Stomach (tissue), 9 donors: Measurements from ENCODE around the gene PPP4C. TPM values are rescaled to one million over a fixed set of nuclear protein-coding genes. Genes with fewer than 3 reads are reported as not detected.

Experiments
- DNase-seq, 2 donors: peaks; one replicate each; pipeline versions ENCODE4 v3.0.0 to v3.0.0-alpha.2; 2013 to 2019
- H3K27ac ChIP-seq, 5 donors: fragments of 200-600 bp in 4 of 5; sonication (generic) in 4 of 5; one replicate each; pipeline ENCODE4 v1.5.1; 2013 to 2019; ENCODE audit warnings: mild to moderate bottlenecking in 1 of 5, moderate library complexity in 1 of 5
- H3K27me3 ChIP-seq, 3 donors: fragments of 200-600 bp; sonication (generic); one replicate each; pipeline ENCODE4 v1.5.1; 2017 to 2019; ENCODE audit warnings: mixed run types in 1 of 3
- H3K36me3 ChIP-seq, 4 donors: fragments of 200-600 bp; sonication (generic); 1 replicate in 3 of 4; 2 replicates in 1 of 4; pipeline ENCODE4 v1.5.1; 2016 to 2019
- H3K4me1 ChIP-seq, 4 donors: fragments of 200-600 bp; sonication (generic); one replicate each; pipeline ENCODE4 v1.5.1; 2016 to 2019
- H3K4me3 ChIP-seq, 4 donors: fragments of 200-600 bp; sonication (generic) in 3 of 4; one replicate each; pipeline ENCODE4 v1.5.1; 2016 to 2019; ENCODE audit warnings: mild to moderate bottlenecking in 1 of 4
- H3K9me3 ChIP-seq, 4 donors: fragments of 200-600 bp; sonication (generic); one replicate each; pipeline ENCODE4 v1.5.1; 2016 to 2019
- EP300 ChIP-seq: sonication (generic); formaldehyde crosslinking; IDR thresholded peaks from one replicate; pipeline ENCODE4 v1.6.1; 2017; ENCODE audit warnings: antibody characterized with exemption
- POLR2A ChIP-seq, 4 donors: fragments of 450-650 bp; IDR thresholded peaks; one replicate each; pipeline ENCODE4 v1.6.1; 2016; ENCODE audit warnings: antibody characterized with exemption in 4 of 4, control low read depth in 2 of 4, mild to moderate bottlenecking in 1 of 4, moderate library complexity in 1 of 4
- POLR2AphosphoS5 ChIP-seq, 3 donors: sonication (generic); formaldehyde crosslinking; IDR thresholded peaks; one replicate each; pipeline ENCODE4 v1.6.1; 2016; ENCODE audit warnings: antibody characterized with exemption in 3 of 3
- WGBS, 5 donors: extraction: QIAGEN DNeasy Blood & Tissue Kit in 3 of 5; methylation state at CpG; one replicate each; pipeline versions ENCODE4 v1.1.5 to v1.1.7; 2013 to 2018; 5-methylcytosine and 5-hydroxymethylcytosine counted together
- intact Hi-C: fragments of 100-400 bp; cut with DNase I; formaldehyde crosslinking; loops from one replicate; pipeline ENCODE4 v1.15.1; 2023; ENCODE audit warnings: low total_unique reads
- polyA plus RNA-seq, 3 donors: library from polyadenylated mRNA; stranded (reverse); fragments of 200-250 nt; gene quantifications; one replicate each; pipeline ENCODE4 v1.2.3, GENCODE V29; 2013
- total RNA-seq, 5 donors: library from RNA; depleted of rRNA; stranded (reverse); fragments of >200 nt; gene quantifications; one replicate each; pipeline versions ENCODE4 v1.1.0 to v1.2.3, GENCODE V29; 2014 to 2016
- TF ChIP-seq, protein P1 (sequence below), 7 experiments: fragments of 450-650 bp in 4 of 7; fragments of 200-600 bp in 3 of 7; sonication (generic) in 3 of 7; IDR thresholded peaks; one replicate each; pipeline ENCODE4 v1.5.1; 2016 to 2019; ENCODE audit warnings: antibody characterized with exemption in 7 of 7, control low read depth in 2 of 7, mild to moderate bottlenecking in 1 of 7
- donor health status: healthy with polysubstance abuse.
- donor health status: Bipolar disorder and iron deficiency.
- donor health status: healthy.

Gene PPP4C
- total and polyA plus RNA-seq, 8 donors: 21.4 to 118 (median 74.2) TPM

DNA sequence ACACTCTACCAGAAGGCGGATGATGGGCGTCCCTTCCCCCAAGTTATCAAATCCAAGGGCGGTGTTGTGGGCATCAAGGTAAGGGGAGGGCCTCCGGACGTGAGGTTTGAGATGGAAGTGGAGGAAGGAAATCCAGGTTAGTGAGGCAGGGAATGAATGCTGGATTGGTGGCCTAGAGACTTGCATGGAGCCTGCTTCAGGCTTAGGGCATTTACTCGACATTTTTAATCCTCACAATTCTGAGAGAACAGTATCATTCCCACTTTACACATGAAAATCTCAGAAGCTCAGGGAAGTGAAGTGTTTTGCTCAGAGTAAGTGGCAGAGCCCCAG lies 8.2 kb upstream of the PPP4C start:
- H3K36me3 ChIP-seq: peaks cover 55 to 60% (median 58%) of the 10 kb centered on the region in 4 donors
- H3K4me3 ChIP-seq: peak overlapping the region; percentile 75 to 96 (median 80)
- intact Hi-C loops: no loop called here
- H3K9me3 ChIP-seq: no peaks in the 10 kb centered on the region
- TF ChIP-seq EP300: no peak
- no peak for TF ChIP-seq POLR2AphosphoS5 (IDR thresholded peaks at IDR 0.05)
- TF ChIP-seq, protein P1, sequence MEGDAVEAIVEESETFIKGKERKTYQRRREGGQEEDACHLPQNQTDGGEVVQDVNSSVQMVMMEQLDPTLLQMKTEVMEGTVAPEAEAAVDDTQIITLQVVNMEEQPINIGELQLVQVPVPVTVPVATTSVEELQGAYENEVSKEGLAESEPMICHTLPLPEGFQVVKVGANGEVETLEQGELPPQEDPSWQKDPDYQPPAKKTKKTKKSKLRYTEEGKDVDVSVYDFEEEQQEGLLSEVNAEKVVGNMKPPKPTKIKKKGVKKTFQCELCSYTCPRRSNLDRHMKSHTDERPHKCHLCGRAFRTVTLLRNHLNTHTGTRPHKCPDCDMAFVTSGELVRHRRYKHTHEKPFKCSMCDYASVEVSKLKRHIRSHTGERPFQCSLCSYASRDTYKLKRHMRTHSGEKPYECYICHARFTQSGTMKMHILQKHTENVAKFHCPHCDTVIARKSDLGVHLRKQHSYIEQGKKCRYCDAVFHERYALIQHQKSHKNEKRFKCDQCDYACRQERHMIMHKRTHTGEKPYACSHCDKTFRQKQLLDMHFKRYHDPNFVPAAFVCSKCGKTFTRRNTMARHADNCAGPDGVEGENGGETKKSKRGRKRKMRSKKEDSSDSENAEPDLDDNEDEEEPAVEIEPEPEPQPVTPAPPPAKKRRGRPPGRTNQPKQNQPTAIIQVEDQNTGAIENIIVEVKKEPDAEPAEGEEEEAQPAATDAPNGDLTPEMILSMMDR (IDR thresholded peaks at IDR 0.05): no peak
- TF ChIP-seq POLR2A (IDR thresholded peaks at IDR 0.05): no peak
- H3K27me3 ChIP-seq: no peaks in the 10 kb centered on the region
- DNase-seq: no peak
- H3K27ac ChIP-seq: peak overlapping the region in 4 of 5 donors; percentile 93 to 100 (median 98)
- 56 to 75% (median 63%) methylated on average over 6 of the region's 6 CpGs for WGBS, 5 donors
- peaks cover 49 to 75% (median 61%) of the 10 kb centered on the region in 4 donors for H3K4me1 ChIP-seq

DNA sequence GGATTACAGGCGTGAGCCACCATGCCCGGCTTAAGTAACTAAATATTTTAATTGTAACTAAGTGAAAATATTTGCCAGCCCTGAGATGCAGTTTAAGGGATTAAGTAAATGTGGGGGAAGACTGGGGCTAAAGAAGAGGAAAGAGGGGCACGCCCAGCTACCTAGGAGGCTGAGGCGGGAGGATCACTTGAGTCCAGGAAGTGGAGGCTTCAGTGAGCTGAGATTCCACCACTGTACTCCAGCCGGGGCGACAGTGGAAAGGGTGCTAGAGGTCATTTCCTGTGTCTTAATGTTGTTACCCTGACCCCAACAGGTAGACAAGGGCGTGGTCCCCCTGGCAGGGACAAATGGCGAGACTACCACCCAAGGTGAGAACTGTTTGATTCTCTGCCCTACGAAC lies 7.5 kb upstream of the PPP4C start:
- Histone ChIP-seq H3K4me3 (peak overlapping the region in 2 of 4 donors; percentile 75 to 96), H3K36me3 (peaks cover 62 to 68% (median 65%) of the 10 kb centered on the region in 4 donors), H3K27ac (peak overlapping the region in 4 of 5 donors; percentile 38 to 98 (median 96)), H3K4me1 (peaks cover 46 to 69% (median 57%) of the 10 kb centered on the region in 4 donors), H3K9me3 (no peaks in the 10 kb centered on the region), H3K27me3 (no peaks in the 10 kb centered on the region)
- DNase-seq: no peak
- TF ChIP-seq POLR2A (IDR thresholded peaks at IDR 0.05): no peak
- TF ChIP-seq, protein P1 (IDR thresholded peaks at IDR 0.05): no peak
- 68 to 83% (median 79%) methylated on average over 9 of the region's 9 CpGs for WGBS, 5 donors
- intact Hi-C loops: no loop called here

DNA sequence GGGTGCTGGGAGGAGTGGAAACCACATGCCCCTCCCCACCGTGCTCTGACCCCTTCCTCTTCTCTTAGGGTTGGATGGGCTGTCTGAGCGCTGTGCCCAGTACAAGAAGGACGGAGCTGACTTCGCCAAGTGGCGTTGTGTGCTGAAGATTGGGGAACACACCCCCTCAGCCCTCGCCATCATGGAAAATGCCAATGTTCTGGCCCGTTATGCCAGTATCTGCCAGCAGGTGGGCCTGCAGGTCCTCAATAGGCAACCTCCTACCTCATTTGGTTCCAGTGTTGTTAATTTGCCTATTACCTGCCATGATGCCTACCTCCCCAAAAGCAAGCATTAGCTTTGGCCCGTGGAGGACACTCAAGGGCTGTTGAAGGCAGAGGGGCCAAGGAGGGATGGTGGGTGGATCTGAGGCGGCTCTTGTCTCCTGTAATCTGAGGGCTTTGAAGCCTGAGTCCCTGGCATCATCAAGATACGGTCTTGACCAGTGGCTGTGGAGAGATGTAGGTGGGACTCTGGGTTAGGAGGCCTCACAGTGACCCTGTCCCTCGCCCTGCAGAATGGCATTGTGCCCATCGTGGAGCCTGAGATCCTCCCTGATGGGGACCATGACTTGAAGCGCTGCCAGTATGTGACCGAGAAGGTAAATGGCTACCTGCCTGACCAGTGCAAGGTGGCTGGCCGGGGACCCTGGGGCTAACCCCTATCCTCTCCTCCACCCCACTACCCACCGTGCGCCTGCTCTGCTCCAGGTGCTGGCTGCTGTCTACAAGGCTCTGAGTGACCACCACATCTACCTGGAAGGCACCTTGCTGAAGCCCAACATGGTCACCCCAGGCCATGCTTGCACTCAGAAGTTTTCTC lies 6.8 kb upstream of the PPP4C start:
- H3K4me1 ChIP-seq: peaks cover 39 to 62% (median 51%) of the 10 kb centered on the region in 4 donors
- peak overlapping the region in 2 of 4 donors; percentile 75 to 96 for H3K4me3 ChIP-seq
- no peak for TF ChIP-seq EP300
- TF ChIP-seq, protein P1 (IDR thresholded peaks at IDR 0.05): peak in 4 of 7 experiments; percentile 21 to 51 (median 30)
- peak in 1 of 2 donors; percentile 68 for DNase-seq
- no peaks in the 10 kb centered on the region for H3K27me3 ChIP-seq
- peaks cover 62 to 72% (median 68%) of the 10 kb centered on the region in 4 donors for H3K36me3 ChIP-seq
- 70 to 77% (median 72%) methylated on average over 15 to 17 of the region's 17 CpGs for WGBS, 5 donors
- intact Hi-C loops: no loop called here
- H3K9me3 ChIP-seq: no peaks in the 10 kb centered on the region
- peak overlapping the region in 4 of 5 donors; percentile 4 to 98 (median 96) for H3K27ac ChIP-seq

DNA sequence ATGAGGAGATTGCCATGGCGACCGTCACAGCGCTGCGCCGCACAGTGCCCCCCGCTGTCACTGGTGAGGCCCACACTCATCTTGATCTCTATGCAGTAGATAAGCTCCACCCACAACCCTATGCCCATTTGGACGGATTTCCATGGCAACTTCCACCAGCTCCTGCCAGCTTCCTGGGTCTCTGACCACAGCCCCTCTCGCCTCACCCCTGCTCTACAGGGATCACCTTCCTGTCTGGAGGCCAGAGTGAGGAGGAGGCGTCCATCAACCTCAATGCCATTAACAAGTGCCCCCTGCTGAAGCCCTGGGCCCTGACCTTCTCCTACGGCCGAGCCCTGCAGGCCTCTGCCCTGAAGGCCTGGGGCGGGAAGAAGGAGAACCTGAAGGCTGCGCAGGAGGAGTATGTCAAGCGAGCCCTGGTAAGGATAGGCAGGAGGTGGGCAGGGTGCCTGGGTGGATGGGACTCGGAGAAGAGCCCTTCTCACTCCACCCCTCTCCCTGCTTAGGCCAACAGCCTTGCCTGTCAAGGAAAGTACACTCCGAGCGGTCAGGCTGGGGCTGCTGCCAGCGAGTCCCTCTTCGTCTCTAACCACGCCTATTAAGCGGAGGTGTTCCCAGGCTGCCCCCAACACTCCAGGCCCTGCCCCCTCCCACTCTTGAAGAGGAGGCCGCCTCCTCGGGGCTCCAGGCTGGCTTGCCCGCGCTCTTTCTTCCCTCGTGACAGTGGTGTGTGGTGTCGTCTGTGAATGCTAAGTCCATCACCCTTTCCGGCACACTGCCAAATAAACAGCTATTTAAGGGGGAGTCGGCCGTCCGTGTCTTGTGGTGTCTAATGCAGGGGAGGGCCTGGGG lies 6.0 kb upstream of the PPP4C start:
- H3K4me3 ChIP-seq: peak overlapping the region in 2 of 4 donors; percentile 25 to 75
- no peaks in the 10 kb centered on the region for H3K27me3 ChIP-seq
- TF ChIP-seq, protein P1 (IDR thresholded peaks at IDR 0.05): no peak
- no peak for TF ChIP-seq EP300
- TF ChIP-seq POLR2AphosphoS5 (IDR thresholded peaks at IDR 0.05): no peak
- no peak for TF ChIP-seq POLR2A (IDR thresholded peaks at IDR 0.05)
- intact Hi-C loops: no loop called here
- DNase-seq: peak in 1 of 2 donors; percentile 21
- 70 to 76% (median 75%) methylated on average over 30 to 31 of the region's 31 CpGs for WGBS, 5 donors
- H3K9me3 ChIP-seq: no peaks in the 10 kb centered on the region
- peak overlapping the region in 4 of 5 donors; percentile 14 to 98 (median 61) for H3K27ac ChIP-seq
- H3K4me1 ChIP-seq: peaks cover 34 to 60% (median 48%) of the 10 kb centered on the region in 4 donors
- H3K36me3 ChIP-seq: peaks cover 62 to 72% (median 68%) of the 10 kb centered on the region in 4 donors
